Esophagus muscularis mucosa (tissue), 3 donors: Measurements from ENCODE around the gene SRRM3.

ENCODE experiments used
- CTCF ChIP-seq, 3 experiments: fragments of 200-600 bp in 2 of 3; fragments of 450-650 bp in 1 of 3; sonication (generic) in 2 of 3; IDR thresholded peaks; one replicate each; pipeline ENCODE4 v1.5.1; 2017 to 2019; ENCODE audit warnings: antibody characterized with exemption in 3 of 3, mild to moderate bottlenecking in 2 of 3, moderate library complexity in 1 of 3
- POLR2A ChIP-seq: fragments of 450-650 bp; IDR thresholded peaks from one replicate; pipeline ENCODE4 v1.6.1; 2017; ENCODE audit warnings: antibody characterized with exemption, moderate library complexity, mild to moderate bottlenecking, low read depth

- TF ChIP-seq CTCF (IDR thresholded peaks at IDR 0.05) (no peak), POLR2A (no peak)
Measured at GRCh38 chr7:76315364-76315763, 113.7 kb downstream of the SRRM3 start.
